Panc1 (cell line): Measurements from ENCODE around the gene PRR13. TPM values are rescaled to one million over a fixed set of nuclear protein-coding genes. Genes with fewer than 3 reads are reported as not detected.

Source experiments
- ATAC-seq: fragments of 200-7000 bp; cut with Tn5 transposase; 2 replicates; pipeline ENCODE4 v1.9.1; 2020; ENCODE audit warnings: mild to moderate bottlenecking, moderate library complexity
- BruUV-seq: library from RNA; stranded (reverse); fragments of 400-500 nt; replicated peaks from 2 replicates; lab custom pipeline; 2021; lab: Mats Ljungman, UMichigan
- CTCF ChIA-PET: fragments of 300-600 bp; sonication (Branson Sonifier 250); formaldehyde crosslinking; loops from one replicate; lab custom pipeline; 2022; ENCODE audit warnings: antibody characterized with exemption; lab: Charles Lee
- POLR2A ChIA-PET: fragments of 300-600 bp; sonication (Branson Sonifier 250); formaldehyde crosslinking; loops from one replicate; lab custom pipeline; 2022; ENCODE audit warnings: antibody characterized with exemption; lab: Charles Lee
- DNase-seq: peaks from one replicate; pipeline ENCODE4 v3.0.0-alpha.2; 2010; ENCODE audit warnings: low read depth, low spot score
- H3K27ac ChIP-seq: 2 replicates; pipeline ENCODE4 v1.5.1; 2011; ENCODE audit warnings: mild to moderate bottlenecking, low read length, inconsistent platforms
- H3K27me3 ChIP-seq: fragments of 200-500 bp; sonication (Bioruptor generic); 2 replicates; pipeline ENCODE4 v1.6.0; 2014; ENCODE audit warnings: low read length, inconsistent platforms; ENCODE audit not compliant: control insufficient read depth, insufficient read depth
- H3K36me3 ChIP-seq: fragments of 200-500 bp; sonication (Bioruptor generic); 2 replicates; pipeline ENCODE4 v1.5.1; 2014; ENCODE audit warnings: inconsistent platforms, mild to moderate bottlenecking, low read length, moderate library complexity; ENCODE audit not compliant: control insufficient read depth, insufficient read depth
- H3K4me1 ChIP-seq: 2 replicates; pipeline ENCODE4 v1.5.1; 2011; ENCODE audit warnings: inconsistent platforms, mild to moderate bottlenecking, low read length, moderate library complexity; ENCODE audit not compliant: control insufficient read depth, insufficient read depth
- H3K4me3 ChIP-seq, 2 experiments: 2 replicates each; pipeline ENCODE4 v1.5.1; 2011 to 2012; ENCODE audit warnings: low read depth in 2 of 2, low read length in 2 of 2, mild to moderate bottlenecking in 2 of 2, inconsistent platforms in 1 of 2, moderate library complexity in 1 of 2
- H3K9me3 ChIP-seq: fragments of 200-500 bp; sonication (Bioruptor generic); 2 replicates; pipeline ENCODE4 v1.5.1; 2014; ENCODE audit warnings: low read depth, mild to moderate bottlenecking, inconsistent platforms, low read length, moderate library complexity; ENCODE audit not compliant: control insufficient read depth, insufficient read depth
- CTCF ChIP-seq: fragments of 450-650 bp; IDR thresholded peaks from 2 replicates; pipeline ENCODE4 v1.5.1; 2017; ENCODE audit warnings: mild to moderate bottlenecking
- POLR2AphosphoS5 ChIP-seq: IDR thresholded peaks from 2 replicates; pipeline ENCODE4 v1.6.1; 2012; ENCODE audit warnings: mild to moderate bottlenecking, low read depth, low read length, moderate library complexity
- REST ChIP-seq, 2 experiments: IDR thresholded peaks; 2 replicates each; pipeline ENCODE4 v1.6.1; 2011 to 2012; ENCODE audit warnings: low read depth in 2 of 2, control low read depth in 1 of 2, low read length in 1 of 2, mild to moderate bottlenecking in 1 of 2, moderate library complexity in 1 of 2; ENCODE audit not compliant: insufficient read depth in 1 of 2
- SIN3A ChIP-seq: IDR thresholded peaks from 2 replicates; pipeline ENCODE4 v1.6.1; 2012; ENCODE audit warnings: low read depth, mild to moderate bottlenecking, low read length, moderate library complexity, borderline replicate concordance; ENCODE audit not compliant: insufficient read depth
- TCF7L2 ChIP-seq: IDR thresholded peaks from 2 replicates; pipeline ENCODE4 v1.6.1; 2011; ENCODE audit warnings: mild to moderate bottlenecking, low read depth, low read length, inconsistent platforms
- in situ Hi-C: cut with HindIII; loops from 2 replicates; pipeline ENCODE4 v1.10.0; 2016; ENCODE audit warnings: low sequenced_read_pairs, low pct_unique_long_range_greater_than_20kb
- intact Hi-C: fragments of 100-400 bp; cut with micrococcal nuclease; formaldehyde crosslinking; loops from one replicate; pipeline ENCODE4 v1.10.0; 2022; ENCODE audit not compliant: unreplicated experiment
- total RNA-seq: library from RNA; stranded (reverse); gene quantifications from one replicate; pipeline ENCODE4 v1.2.1, GENCODE V29; 2021; ENCODE audit not compliant: unreplicated experiment

PRR13 gene
- total RNA-seq, 1 experiment from 2014 or later = 454 TPM

GRCh38 chr12:53451661-53452158 lies 10.2 kb downstream of the PRR13 start, which contains the start of gene PCBP2:
Gene PCBP2, plus strand, starts transcription at chr12:53452102. Its CDS starts 2,699 bp downstream, at chr12:53454801.
- ATAC-seq (peak; percentile 98), DNase-seq (peak; percentile 98)
- H3K27me3 ChIP-seq = no peaks in the 10 kb centered on the region
- no peaks in the 10 kb centered on the region for H3K9me3 ChIP-seq
- TF ChIP-seq TCF7L2 (peak; percentile 93), REST (IDR thresholded peaks at IDR 0.05; ENCODE audit: insufficient read depth in 1 of 2, low read depth in 2 of 2, low read length in 1 of 2) (peak in 1 of 2 experiments; percentile 60; a peak in 1 of 4 replicates), CTCF (peak; percentile 93), SIN3A (no peak), POLR2AphosphoS5 (peak; percentile 75)
- H3K27ac ChIP-seq = peak within 1 kb of the TSS; percentile 95
- CTCF ChIA-PET = no interaction called here
- no TSS peak for BruUV-seq
- peaks cover 22% of the 10 kb centered on the region for H3K4me1 ChIP-seq
- H3K36me3 ChIP-seq = peaks cover 39% of the 10 kb centered on the region
- in situ Hi-C loops = no loop called here
- H3K4me3 ChIP-seq = peak within 1 kb of the TSS; percentile 97 to 99
- intact Hi-C loops = no loop called here
- POLR2A ChIA-PET = no interaction called here

- Histone ChIP-seq H3K9me3 (no peaks in the 10 kb centered on the region), H3K4me1 (peaks cover 22% of the 10 kb centered on the region), H3K4me3 (peak overlapping the region; percentile 97 to 99), H3K27ac (peak overlapping the region; percentile 95), H3K27me3 (no peaks in the 10 kb centered on the region), H3K36me3 (peaks cover 41% of the 10 kb centered on the region)
- BruUV-seq = no TSS peak
- ATAC-seq = peak; percentile 72
- no peak for DNase-seq
- in situ Hi-C loops = no loop called here
- POLR2A ChIA-PET = no interaction called here
- intact Hi-C loops = no loop called here
- TF ChIP-seq REST (IDR thresholded peaks at IDR 0.05; ENCODE audit: insufficient read depth in 1 of 2, low read depth in 2 of 2, low read length in 1 of 2) (no peak), SIN3A (0 out of 2 replicates have a peak, but pooled peaks have one; percentile 32), TCF7L2 (no peak), CTCF (peak; percentile 79), POLR2AphosphoS5 (peak; percentile 40)
- CTCF ChIA-PET = no interaction called here
Measured at GRCh38 chr12:53452159-53453077, 10.9 kb downstream of the PRR13 start.
